AG09309 (cell line): ENCODE data around the gene YES1.
A peak's percentile ranks its signal among the peaks of the same experiment; 100 is the strongest.
"Not testable (repeated sequence)": the region's sequence is repeated elsewhere in the genome, so short reads cannot be mapped to it uniquely, and the experiment has no call there.

Experiments
- DNase-seq: peaks from one replicate; pipeline ENCODE4 v3.0.0-alpha.2; 2010; ENCODE audit warnings: low read depth
- H3K4me3 ChIP-seq: 2 replicates; pipeline ENCODE4 v1.5.1; 2011; ENCODE audit warnings: mild to moderate bottlenecking, low read depth, low read length, moderate library complexity; ENCODE audit not compliant: control insufficient read depth
- TF ChIP-seq, protein P1 (sequence below): IDR thresholded peaks from 2 replicates; pipeline ENCODE4 v1.5.1; 2011; ENCODE audit warnings: mild to moderate bottlenecking, low read depth, low read length, inconsistent platforms; ENCODE audit not compliant: insufficient read depth, control insufficient read depth; ENCODE audit errors: missing control alignments

The YES1 gene

DNA sequence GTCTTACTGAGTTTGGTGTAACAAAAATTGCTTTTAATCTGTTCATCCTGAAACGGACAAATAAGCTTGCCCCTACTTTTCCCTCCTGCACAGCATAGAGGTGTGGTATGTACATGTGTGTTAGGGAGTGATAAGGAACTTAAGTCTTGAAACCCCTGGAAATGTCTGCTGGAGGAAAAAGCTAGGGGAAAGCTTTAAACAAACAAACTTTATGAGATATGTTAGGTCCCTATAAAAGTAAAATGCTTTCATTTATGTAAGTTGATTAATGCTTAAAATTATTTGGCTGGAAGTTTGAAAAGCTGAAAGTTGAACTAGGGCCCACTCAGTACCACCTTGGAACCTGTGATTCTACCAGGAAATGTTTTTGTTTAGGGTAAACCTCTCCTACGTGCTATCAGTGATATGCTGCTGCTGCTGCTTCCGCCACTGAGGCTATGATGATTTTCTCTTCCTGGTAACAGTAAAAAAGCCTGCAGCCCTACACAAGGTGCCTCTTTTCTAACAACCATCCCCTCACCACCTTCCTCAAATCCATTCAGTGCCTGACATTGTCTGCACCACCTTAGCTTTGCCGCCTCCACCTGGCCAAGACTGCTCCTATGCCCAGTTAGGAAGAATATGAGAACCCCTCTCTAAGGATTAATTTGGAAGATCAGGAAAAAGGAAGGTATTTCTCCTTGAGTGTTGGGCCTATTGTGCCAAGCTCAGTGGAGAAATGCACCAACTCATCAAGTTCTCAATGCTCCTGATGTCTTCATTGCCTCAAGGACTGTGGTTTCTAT, 2.5 kb upstream of the YES1 start:
- no peak for DNase-seq
- TF ChIP-seq, protein P1, sequence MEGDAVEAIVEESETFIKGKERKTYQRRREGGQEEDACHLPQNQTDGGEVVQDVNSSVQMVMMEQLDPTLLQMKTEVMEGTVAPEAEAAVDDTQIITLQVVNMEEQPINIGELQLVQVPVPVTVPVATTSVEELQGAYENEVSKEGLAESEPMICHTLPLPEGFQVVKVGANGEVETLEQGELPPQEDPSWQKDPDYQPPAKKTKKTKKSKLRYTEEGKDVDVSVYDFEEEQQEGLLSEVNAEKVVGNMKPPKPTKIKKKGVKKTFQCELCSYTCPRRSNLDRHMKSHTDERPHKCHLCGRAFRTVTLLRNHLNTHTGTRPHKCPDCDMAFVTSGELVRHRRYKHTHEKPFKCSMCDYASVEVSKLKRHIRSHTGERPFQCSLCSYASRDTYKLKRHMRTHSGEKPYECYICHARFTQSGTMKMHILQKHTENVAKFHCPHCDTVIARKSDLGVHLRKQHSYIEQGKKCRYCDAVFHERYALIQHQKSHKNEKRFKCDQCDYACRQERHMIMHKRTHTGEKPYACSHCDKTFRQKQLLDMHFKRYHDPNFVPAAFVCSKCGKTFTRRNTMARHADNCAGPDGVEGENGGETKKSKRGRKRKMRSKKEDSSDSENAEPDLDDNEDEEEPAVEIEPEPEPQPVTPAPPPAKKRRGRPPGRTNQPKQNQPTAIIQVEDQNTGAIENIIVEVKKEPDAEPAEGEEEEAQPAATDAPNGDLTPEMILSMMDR: no peak
- H3K4me3 ChIP-seq: no peak overlapping the region

DNA sequence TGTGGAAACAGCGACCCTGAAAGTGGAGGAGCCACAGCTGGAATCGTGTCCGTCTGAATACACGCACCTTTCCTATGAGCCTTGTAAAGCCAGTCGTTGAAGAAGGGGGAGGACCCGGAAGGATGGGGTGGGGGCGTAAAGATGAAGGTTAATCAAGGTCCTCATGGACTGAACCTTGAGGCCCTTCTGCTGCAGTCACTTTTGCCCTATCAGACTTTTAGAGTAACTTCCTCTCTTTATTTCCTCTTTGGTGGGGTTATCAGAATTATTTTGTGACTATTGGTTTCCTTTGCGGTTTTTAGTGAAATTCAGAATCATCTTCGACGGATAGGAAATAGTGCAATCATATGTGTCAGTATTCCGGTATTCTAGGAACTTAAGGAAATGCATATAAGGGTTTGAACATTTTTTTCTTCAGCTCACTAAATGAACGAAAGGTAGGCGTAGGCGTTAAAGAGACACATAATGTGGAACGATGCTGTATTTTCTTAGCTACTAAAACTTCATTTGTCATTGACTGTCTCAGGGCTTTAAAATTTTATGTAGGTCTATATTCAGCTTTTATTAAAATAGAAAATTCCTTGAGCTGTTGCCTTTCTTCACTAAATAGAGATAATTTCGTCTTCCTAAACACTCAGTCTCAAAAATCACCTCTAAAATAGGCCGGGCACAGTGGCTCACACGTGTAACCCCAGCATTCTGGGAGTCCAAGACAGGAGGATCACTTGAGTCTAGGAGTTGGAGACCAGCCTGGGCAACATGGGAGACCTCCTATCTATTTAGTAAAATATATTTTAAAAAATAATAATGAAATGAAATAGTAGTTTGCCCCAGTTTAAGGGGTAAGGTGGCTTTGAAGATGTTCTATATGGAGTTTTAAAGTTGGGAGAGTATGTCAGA, 1.4 kb upstream of the YES1 start:
- peak overlapping the region; percentile 95 for H3K4me3 ChIP-seq
- DNase-seq: no peak
- TF ChIP-seq, protein P1: no peak

DNA sequence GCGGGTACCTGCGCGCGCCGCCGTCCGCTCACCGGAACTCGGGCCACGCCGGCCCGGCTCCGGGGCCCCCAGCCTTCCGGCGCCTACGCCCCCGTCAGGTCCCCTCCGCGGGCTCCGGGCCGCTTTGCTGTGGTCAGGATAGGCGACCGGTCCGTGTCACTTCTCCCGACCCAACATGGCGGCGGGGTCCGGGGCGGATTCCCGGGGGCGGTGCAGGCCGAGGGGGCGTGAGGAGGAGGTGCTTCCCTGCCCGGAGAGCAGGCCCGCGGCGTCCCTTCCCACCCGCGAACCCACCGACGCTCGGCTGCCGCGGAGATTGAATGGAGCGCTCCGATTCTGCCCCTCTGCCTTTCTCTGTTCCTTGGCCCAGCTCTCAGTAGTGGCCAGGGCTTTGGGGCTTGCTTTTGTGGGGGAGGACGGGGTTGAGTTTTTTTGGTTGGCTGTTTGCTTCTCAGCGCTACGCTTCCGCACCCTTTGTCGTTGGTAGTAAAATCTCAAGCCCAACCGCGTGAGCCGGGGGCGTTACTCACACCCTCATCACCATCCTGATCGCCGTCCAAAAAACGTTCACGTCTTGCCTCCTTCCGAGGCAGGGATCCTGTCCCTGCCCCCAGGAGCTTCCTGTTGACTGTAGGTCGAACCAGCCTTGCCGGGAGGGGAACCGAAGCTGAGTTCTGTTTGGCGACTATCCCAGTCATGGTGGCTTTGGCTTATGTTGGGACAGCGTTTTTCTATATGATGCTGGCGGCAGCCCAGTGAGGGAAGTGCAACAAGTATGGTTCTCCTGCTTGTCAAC, 532 bp upstream of the YES1 start:
- peak; percentile 59 for DNase-seq
- TF ChIP-seq, protein P1: no peak
- peak overlapping the region; percentile 95 for H3K4me3 ChIP-seq

DNA sequence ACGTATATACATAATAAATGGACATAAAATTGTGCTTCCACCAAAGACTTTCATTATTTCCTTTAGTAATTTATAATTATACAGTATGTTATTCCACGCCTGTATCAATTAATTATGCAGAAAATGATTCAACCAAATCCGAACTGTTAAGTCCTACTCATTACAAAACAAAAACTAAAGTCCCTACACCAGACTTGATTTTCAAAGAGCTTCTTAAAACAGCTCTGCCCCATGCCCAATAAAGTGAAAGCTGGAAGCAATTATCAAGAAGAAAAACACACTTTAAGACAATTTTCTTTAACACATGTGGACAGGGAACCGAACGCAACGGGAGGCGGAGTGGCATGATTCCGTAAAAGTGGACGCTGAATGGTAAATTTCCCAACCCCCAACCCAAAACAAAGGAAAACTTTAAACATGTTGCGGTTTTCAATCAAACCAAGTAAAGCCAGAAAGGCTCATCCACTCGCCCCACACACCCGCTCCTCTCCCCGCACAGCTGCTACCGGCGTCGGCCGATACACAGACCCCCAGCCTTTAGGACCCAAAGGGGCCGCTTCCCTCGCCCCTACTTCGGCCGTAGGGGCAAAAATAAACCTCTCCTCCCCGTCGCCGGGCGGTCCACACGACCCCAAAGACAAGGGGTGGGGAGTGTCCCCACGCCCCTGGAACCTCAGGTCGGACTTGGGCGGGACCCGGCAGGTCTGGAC, 705 bp downstream of the YES1 start:
- DNase-seq: no peak
- TF ChIP-seq, protein P1: no peak
- peak overlapping the region; percentile 95 for H3K4me3 ChIP-seq

DNA sequence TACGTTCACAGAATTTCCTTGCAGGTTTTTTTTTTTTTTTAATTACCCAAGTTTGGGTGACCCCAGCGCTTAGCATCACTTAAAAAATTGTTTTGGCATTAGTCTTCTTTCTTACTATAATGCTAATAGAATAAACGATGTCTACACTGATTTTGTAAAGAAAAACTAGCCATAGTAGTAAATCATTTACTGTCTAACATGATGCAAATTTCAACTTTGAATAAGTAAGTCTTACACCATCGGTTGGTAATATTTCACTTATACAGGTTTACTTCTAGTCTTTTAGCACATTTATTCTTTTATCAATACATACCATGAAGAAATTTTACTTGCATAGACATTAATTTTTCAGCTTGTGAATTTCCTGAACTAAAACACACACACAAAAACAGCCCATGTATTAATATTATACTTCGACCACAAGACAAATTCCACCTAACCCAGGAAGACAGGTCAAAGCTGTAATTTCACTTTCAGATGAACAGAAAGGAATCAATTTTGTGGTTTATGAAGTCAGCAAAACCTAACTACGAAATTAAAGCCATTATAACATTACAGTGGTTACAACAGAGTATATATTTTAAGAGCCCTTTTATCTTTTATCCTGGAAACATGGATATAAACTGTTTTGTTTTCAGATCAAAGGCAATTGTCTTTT, 1.9 kb downstream of the YES1 start:
- DNase-seq: no peak
- H3K4me3 ChIP-seq: no peak overlapping the region
- TF ChIP-seq, protein P1: no peak

DNA sequence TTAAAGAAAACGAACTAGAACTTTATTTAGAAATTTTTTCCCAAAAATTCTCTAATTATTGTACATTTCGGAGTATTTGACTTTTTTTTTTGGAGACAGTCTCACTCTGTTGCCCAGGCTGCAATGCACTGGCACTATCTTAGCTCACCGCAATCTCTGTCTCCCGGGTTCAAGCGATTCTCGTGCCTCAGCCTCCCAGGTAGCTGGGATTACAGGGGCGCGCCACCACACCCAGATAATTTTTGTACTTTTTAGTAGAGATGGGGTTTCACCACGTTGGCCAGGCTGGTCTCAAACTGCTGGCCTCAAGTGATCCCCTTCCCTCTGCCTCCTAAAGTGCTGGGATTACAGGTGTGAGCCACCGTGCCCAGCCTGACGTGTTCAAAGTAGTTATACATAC, 2.8 kb downstream of the YES1 start:
- H3K4me3 ChIP-seq, DNase-seq: not testable (repeated sequence)
